Right atrium auricular region (tissue), 2 donors: ENCODE measurements around the gene TM2D3. TPM values are rescaled to one million over a fixed set of nuclear protein-coding genes. Genes with fewer than 3 reads are reported as not detected.

Experiments
- DNase-seq: peaks from one replicate; pipeline ENCODE4 v3.0.0-alpha.2; 2019; ENCODE audit warnings: low spot score
- H3K27ac ChIP-seq, 2 donors: fragments of 200-600 bp; sonication (generic); 1 replicate in 1 of 2; 2 replicates in 1 of 2; pipeline ENCODE4 v1.5.1; 2016 to 2019
- H3K27me3 ChIP-seq, 2 donors: fragments of 200-600 bp; sonication (generic); one replicate each; pipeline versions ENCODE4 v1.5.1 to v1.6.0; 2017 to 2019
- H3K36me3 ChIP-seq: fragments of 200-600 bp; sonication (generic); one replicate; pipeline ENCODE4 v1.5.1; 2016
- H3K4me1 ChIP-seq, 2 donors: fragments of 200-600 bp; sonication (generic); one replicate each; pipeline versions ENCODE4 v1.5.1 to v1.6.0; 2017 to 2019
- H3K4me3 ChIP-seq, 2 donors: fragments of 200-600 bp; sonication (generic); 1 replicate in 1 of 2; 2 replicates in 1 of 2; pipeline ENCODE4 v1.5.1; 2017 to 2019; ENCODE audit warnings: mild to moderate bottlenecking in 1 of 2, moderate library complexity in 1 of 2
- H3K9me3 ChIP-seq, 2 donors: fragments of 200-600 bp; sonication (generic); one replicate each; pipeline ENCODE4 v1.5.1; 2019
- total RNA-seq, 2 donors: library from RNA; depleted of rRNA; stranded (reverse); fragments of >200 nt; gene quantifications; one replicate each; pipeline ENCODE4 v1.1.0, GENCODE V29; 2016
- TF ChIP-seq, protein P1 (sequence below), 2 donors: fragments of 200-600 bp; sonication (generic); IDR thresholded peaks; one replicate each; pipeline ENCODE4 v1.5.1; 2019; ENCODE audit warnings: antibody characterized with exemption in 2 of 2

TM2D3 gene
- total RNA-seq, 2 donors from 2014 or later = 36.0 to 53.4 TPM

- peak; percentile 77 for DNase-seq
- H3K4me3 ChIP-seq = no peak overlapping the region
- H3K36me3 ChIP-seq = no peaks in the 10 kb centered on the region
- TF ChIP-seq, protein P1, sequence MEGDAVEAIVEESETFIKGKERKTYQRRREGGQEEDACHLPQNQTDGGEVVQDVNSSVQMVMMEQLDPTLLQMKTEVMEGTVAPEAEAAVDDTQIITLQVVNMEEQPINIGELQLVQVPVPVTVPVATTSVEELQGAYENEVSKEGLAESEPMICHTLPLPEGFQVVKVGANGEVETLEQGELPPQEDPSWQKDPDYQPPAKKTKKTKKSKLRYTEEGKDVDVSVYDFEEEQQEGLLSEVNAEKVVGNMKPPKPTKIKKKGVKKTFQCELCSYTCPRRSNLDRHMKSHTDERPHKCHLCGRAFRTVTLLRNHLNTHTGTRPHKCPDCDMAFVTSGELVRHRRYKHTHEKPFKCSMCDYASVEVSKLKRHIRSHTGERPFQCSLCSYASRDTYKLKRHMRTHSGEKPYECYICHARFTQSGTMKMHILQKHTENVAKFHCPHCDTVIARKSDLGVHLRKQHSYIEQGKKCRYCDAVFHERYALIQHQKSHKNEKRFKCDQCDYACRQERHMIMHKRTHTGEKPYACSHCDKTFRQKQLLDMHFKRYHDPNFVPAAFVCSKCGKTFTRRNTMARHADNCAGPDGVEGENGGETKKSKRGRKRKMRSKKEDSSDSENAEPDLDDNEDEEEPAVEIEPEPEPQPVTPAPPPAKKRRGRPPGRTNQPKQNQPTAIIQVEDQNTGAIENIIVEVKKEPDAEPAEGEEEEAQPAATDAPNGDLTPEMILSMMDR (IDR thresholded peaks at IDR 0.05) = no peak
- H3K4me1 ChIP-seq = peaks cover 0 to 61% of the 10 kb centered on the region in 2 donors
- peak overlapping the region; percentile 13 to 35 for H3K27ac ChIP-seq
- H3K9me3 ChIP-seq = no peaks in the 10 kb centered on the region
- no peaks in the 10 kb centered on the region for H3K27me3 ChIP-seq
Measured at GRCh38 chr15:101615986-101616848, 36.0 kb downstream of the TM2D3 start.

DNA sequence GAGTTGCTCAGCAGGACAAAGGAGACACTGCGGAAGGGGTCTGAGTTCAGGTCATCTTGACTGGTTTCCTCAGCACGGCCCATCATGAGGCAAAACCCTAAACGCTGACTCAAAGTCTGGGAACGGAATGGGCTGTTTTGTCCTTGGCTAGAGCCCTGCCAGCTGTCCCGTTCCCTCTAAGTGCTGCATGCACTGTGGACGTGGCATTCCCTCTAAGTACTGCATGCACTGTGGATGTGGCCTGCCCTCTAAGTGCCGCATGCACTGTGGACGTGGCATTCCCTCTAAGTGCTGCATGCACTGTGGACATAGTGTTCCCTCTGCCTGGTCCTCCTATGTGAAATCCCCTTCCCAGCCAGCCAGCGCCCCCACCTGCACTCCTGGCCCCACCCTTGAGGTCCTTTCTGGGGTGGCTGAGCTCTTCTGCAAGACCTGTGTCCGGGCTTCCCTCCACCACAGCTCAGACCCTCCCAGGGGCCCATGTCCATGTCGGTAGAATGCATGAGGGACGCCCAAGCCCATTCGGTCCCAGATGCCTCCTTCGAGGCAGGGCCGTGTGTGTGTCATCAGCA lies 36.7 kb downstream of the TM2D3 start:
- peak overlapping the region; percentile 13 to 35 for H3K27ac ChIP-seq
- TF ChIP-seq, protein P1 (IDR thresholded peaks at IDR 0.05) = no peak
- H3K9me3 ChIP-seq = no peaks in the 10 kb centered on the region
- no peak overlapping the region for H3K4me3 ChIP-seq
- DNase-seq = peak; percentile 71
- H3K4me1 ChIP-seq = peaks cover 0 to 60% of the 10 kb centered on the region in 2 donors
- no peaks in the 10 kb centered on the region for H3K36me3 ChIP-seq
- H3K27me3 ChIP-seq = no peaks in the 10 kb centered on the region

- H3K4me3 ChIP-seq = no peak overlapping the region
- H3K27ac ChIP-seq = peak overlapping the region in 1 of 2 donors; percentile 57
- peak; percentile 53 for DNase-seq
- H3K36me3 ChIP-seq = no peaks in the 10 kb centered on the region
- TF ChIP-seq, protein P1 (IDR thresholded peaks at IDR 0.05) = no peak
- H3K4me1 ChIP-seq = peaks cover 0 to 57% of the 10 kb centered on the region in 2 donors
- H3K9me3 ChIP-seq = no peaks in the 10 kb centered on the region
- H3K27me3 ChIP-seq = no peaks in the 10 kb centered on the region
Measured at GRCh38 chr15:101614761-101615160, 37.4 kb downstream of the TM2D3 start.

- TF ChIP-seq, protein P1 (IDR thresholded peaks at IDR 0.05) = no peak
- Histone ChIP-seq H3K27me3 (no peaks in the 10 kb centered on the region), H3K27ac (peak overlapping the region in 1 of 2 donors; percentile 57), H3K4me1 (peaks cover 0 to 57% of the 10 kb centered on the region in 2 donors), H3K4me3 (no peak overlapping the region), H3K36me3 (no peaks in the 10 kb centered on the region), H3K9me3 (no peaks in the 10 kb centered on the region)
- peak; percentile 50 for DNase-seq
Measured at GRCh38 chr15:101614001-101614585, 38.1 kb downstream of the TM2D3 start.

GRCh38 chr15:101613130-101614000 lies 38.8 kb downstream of the TM2D3 start:
- peaks cover 0 to 56% of the 10 kb centered on the region in 2 donors for H3K4me1 ChIP-seq
- H3K27ac ChIP-seq = peak overlapping the region in 1 of 2 donors; percentile 57
- TF ChIP-seq, protein P1 (IDR thresholded peaks at IDR 0.05) = no peak
- H3K9me3 ChIP-seq = no peaks in the 10 kb centered on the region
- H3K27me3 ChIP-seq = no peaks in the 10 kb centered on the region
- DNase-seq = peak; percentile 74
- H3K4me3 ChIP-seq = no peak overlapping the region
- no peaks in the 10 kb centered on the region for H3K36me3 ChIP-seq
